WI38 (cell line): ENCODE measurements around the gene ULBP3.
A peak's percentile ranks its signal among the peaks of the same experiment; 100 is the strongest.
"Not testable (repeated sequence)": the region's sequence is repeated elsewhere in the genome, so short reads cannot be mapped to it uniquely, and the experiment has no call there.

ENCODE experiments used
- H3K4me3 ChIP-seq: 2 replicates; pipeline ENCODE4 v1.5.1; 2011; ENCODE audit warnings: low read depth, mild to moderate bottlenecking, control low read depth, low read length
- TF ChIP-seq, protein P1 (sequence below): IDR thresholded peaks from 2 replicates; pipeline ENCODE4 v1.5.1; 2012; ENCODE audit warnings: low read depth, mild to moderate bottlenecking, control low read depth, low read length

The ULBP3 gene

DNA sequence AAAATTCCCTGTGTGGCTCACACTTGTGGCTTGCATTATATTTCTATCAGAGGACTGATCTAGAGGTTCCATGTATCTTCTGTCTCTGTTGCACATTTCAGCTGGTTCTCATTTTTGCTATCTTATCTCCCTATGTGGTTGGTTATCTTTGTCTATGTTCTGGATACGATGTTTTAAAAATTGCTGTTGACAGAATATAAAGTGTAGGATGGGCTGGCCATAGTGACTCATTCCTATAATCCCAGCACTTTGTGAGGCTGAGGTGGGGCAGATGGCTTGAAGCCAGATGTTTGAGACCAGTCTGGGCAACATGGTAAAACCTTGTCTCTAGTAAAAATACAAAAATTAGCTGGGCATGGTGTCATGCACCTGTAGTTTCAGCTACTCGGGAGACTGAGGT, 9.9 kb upstream of the ULBP3 start:
- H3K4me3 ChIP-seq, result no peak overlapping the region
- TF ChIP-seq, protein P1, sequence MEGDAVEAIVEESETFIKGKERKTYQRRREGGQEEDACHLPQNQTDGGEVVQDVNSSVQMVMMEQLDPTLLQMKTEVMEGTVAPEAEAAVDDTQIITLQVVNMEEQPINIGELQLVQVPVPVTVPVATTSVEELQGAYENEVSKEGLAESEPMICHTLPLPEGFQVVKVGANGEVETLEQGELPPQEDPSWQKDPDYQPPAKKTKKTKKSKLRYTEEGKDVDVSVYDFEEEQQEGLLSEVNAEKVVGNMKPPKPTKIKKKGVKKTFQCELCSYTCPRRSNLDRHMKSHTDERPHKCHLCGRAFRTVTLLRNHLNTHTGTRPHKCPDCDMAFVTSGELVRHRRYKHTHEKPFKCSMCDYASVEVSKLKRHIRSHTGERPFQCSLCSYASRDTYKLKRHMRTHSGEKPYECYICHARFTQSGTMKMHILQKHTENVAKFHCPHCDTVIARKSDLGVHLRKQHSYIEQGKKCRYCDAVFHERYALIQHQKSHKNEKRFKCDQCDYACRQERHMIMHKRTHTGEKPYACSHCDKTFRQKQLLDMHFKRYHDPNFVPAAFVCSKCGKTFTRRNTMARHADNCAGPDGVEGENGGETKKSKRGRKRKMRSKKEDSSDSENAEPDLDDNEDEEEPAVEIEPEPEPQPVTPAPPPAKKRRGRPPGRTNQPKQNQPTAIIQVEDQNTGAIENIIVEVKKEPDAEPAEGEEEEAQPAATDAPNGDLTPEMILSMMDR, result no peak

DNA sequence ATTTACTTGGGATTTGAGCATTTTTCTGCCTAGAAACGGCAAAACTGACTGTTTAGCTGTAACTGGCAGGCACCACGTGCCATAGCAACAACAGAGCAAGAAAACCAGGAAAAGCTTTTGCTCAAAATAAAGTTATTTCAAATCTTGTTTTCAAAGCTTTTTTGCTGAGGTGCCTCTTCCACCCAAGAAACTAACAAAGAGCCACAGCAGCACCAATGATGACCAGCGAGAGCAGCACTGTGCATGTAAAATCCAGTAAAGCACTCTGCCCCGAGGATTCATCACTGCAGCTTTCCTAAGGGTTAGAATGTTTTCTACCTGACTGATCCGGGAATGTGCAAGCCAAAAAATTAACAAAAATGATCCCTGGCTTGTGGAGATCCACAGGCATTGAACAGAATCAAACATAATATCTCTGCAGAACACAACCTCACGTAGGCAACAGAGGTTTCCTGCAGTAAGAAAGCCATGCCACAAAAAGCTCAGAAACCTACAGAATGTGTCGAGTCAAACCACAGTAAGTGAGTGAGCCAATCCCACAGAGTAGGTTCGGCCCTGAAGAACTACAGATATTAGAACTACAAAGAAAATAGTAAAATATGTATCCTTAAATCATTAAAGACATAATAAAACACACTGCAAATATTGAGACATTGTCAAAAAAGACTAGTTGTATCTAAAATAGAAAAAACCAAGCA, 7.4 kb upstream of the ULBP3 start:
- TF ChIP-seq, protein P1, result no peak
- H3K4me3 ChIP-seq, result no peak overlapping the region

DNA sequence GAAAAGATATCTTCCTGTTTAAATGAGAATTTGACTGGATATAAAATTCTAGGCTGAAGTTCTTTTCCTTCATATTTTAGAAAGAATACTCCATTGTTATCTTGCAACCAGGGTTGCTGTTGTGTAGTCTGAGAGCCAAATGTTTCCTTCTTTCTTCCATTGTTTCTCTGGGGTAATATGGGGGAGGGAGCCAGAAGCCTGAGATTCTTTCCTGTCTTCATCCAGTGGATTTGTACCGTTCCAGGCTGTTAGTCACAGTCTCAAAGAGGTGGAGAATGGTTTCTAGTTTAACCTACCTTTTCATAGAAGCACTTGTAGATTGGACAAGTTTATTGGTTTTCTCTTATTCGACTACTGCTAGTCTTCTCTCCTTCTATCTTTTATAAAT, 6.1 kb upstream of the ULBP3 start:
- TF ChIP-seq, protein P1, result no peak
- no peak overlapping the region for H3K4me3 ChIP-seq

- not testable (repeated sequence) for H3K4me3 ChIP-seq
Measured at GRCh38 chr6:150074396-150075033, 5.6 kb upstream of the ULBP3 start.

DNA sequence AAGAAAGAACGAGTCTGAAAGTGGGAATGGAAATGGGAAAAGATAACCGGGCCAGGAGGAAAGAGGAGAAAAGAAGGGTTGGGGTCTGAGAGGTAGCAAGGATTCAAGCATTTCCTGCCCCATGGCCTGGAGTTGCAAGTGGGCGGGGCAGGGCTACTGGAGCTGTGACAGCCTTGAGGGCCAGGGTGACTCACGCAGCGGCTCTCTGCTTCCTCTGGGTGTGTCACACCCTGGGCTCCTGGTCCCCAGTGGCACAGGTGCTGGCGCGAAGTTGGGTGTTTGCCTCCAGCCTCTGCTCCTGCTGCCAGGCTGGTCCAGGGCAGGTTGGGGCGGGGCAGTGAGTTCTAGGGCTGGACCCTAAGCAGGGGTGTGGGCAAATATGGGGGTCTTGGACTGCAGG, 3.3 kb upstream of the ULBP3 start:
- no peak overlapping the region for H3K4me3 ChIP-seq
- TF ChIP-seq, protein P1, result no peak

DNA sequence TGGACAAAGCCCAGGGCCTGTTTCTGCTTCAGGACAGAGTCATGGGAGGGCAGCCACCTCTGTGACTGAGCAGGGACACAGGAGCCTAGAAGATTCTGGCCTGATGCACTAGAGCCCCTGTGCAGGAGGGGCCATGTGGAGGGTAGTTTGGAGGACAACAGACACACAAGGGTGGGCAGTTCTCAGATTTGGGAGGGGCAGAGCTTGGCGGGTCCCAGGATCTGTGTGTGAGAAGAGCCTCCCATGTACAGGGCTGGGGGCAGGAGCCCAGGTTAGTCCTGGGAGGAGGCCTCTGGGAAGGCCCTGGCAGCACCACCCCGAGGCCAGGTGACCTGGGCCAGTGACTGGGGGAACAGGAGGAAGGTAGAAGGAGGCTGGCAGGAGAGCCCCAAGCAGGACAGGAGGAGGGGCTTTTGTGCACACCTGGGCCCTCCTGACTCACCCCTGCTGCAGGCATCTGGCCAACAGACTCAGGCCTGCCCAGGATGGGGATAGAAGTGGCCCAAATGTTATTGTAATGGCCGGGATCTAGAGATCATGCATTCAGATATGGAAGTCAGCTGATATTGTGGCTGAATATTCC, 1.4 kb upstream of the ULBP3 start:
- TF ChIP-seq, protein P1, result no peak
- no peak overlapping the region for H3K4me3 ChIP-seq

DNA sequence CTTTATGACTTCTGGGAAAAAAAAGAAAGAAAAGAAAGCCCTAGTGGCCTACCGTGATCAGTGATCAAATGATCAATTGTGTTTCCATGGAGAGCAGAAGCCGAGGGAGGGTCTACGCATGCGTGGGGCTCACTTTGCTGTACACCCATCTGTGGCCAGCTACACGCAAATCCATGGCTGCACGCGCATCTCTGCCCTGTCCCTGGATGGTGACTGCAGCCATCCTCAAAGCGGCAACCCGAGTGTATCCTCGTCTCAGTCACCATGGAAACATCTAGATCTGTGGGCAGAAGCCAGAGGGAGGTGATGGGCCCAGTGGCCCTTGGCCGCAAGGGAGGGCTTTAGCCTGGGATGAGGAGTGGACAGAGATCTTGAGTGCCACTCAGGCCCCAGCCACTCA, 785 bp upstream of the ULBP3 start:
- H3K4me3 ChIP-seq, result peak overlapping the region; percentile 51; the same call in 1 of the 2 replicates
- TF ChIP-seq, protein P1, result no peak

DNA sequence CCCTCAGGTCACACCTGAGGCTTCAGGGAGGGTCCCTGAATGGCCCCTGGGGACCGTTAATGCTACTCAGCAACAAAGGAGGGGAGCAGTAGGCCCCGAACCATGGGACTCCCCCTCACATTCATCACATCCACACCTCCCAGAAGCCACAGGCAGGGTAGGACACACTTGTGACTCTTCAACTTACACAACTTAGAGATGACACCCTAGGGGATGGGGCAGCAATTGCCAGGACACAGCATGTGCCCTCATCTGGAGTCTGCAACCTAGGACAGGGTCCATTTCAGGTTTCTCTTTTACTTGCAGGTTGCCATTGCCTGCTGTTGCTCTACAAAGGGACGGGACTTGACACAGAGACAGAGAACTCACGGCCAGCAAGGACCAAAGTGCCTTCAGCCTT, 770 bp downstream of the ULBP3 start:
- peak overlapping the region; percentile 86 for H3K4me3 ChIP-seq
- TF ChIP-seq, protein P1, result no peak
